Osteocyte (in vitro differentiated cells): Measurements from ENCODE around the gene CYP27B1. TPM values are rescaled to one million over a fixed set of nuclear protein-coding genes. Genes with fewer than 3 reads are reported as not detected.
A peak's percentile ranks its signal among the peaks of the same experiment; 100 is the strongest.
"Not testable (repeated sequence)": the region's sequence is repeated elsewhere in the genome, so short reads cannot be mapped to it uniquely, and the experiment has no call there.

ENCODE experiments used
- DNase-seq: peaks from one replicate; pipeline ENCODE4 v3.0.0; 2021; ENCODE audit warnings: mixed read lengths; ENCODE audit not compliant: unreplicated experiment; ENCODE audit errors: extremely low spot score
- H3K27ac Mint-ChIP-seq: one replicate; pipeline ENCODE4 v1.8.0; 2021; ENCODE audit warnings: mild to moderate bottlenecking, mixed read lengths; ENCODE audit not compliant: unreplicated experiment
- H3K27me3 Mint-ChIP-seq: one replicate; pipeline ENCODE4 v1.8.0; 2021; ENCODE audit warnings: mixed read lengths; ENCODE audit not compliant: unreplicated experiment
- H3K36me3 Mint-ChIP-seq: one replicate; pipeline ENCODE4 v1.8.0; 2021; ENCODE audit warnings: mixed read lengths; ENCODE audit not compliant: unreplicated experiment
- H3K4me1 Mint-ChIP-seq: one replicate; pipeline ENCODE4 v1.8.0; 2021; ENCODE audit warnings: mixed read lengths; ENCODE audit not compliant: unreplicated experiment
- H3K4me3 Mint-ChIP-seq: one replicate; pipeline ENCODE4 v1.8.0; 2021; ENCODE audit warnings: mild to moderate bottlenecking, moderate library complexity, mixed read lengths; ENCODE audit not compliant: unreplicated experiment
- H3K9me3 Mint-ChIP-seq: one replicate; pipeline ENCODE4 v1.8.0; 2021; ENCODE audit warnings: mixed read lengths; ENCODE audit not compliant: unreplicated experiment
- CTCF ChIP-seq: fragments of 200-600 bp; sonication (generic); IDR thresholded peaks from 2 replicates; pipeline ENCODE4 v1.5.0; 2021; ENCODE audit warnings: antibody characterized with exemption, mild to moderate bottlenecking, moderate library complexity
- microRNA-seq: library from miRNA; unstranded; fragments of <30 nt; microRNA quantifications from one replicate; pipeline ENCODE4 v1.1.0, GENCODE V29; 2020; ENCODE audit not compliant: unreplicated experiment
- total RNA-seq: library from RNA; stranded (reverse); gene quantifications from 2 replicates; pipeline ENCODE4 v1.2.1, GENCODE V29; 2021

Gene CYP27B1
- total RNA-seq, 1 donor from 2014 or later: 1.7 TPM

DNA sequence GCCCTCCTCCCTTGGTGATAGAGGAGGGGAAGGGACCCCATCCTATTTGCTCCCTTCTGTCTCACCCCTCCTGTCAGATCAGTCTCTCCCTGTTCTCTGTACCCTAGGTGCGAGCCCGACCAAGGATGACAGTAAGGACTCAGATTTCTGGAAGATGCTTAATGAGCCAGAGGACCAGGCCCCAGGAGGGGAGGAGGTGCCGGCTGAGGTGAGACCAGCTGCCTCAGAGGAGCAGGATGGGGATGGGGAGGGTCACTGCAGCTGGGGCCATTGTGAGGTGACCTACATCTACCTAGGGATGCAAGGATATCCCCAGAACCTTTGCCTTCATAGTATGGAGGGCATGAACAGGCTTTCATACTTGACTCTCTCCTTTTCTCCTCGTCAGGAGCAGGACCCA is 50.6 kb downstream of the CYP27B1 start:
- no peak overlapping the region for H3K4me3 Mint-ChIP-seq
- H3K36me3 Mint-ChIP-seq: peaks cover 34% of the 10 kb centered on the region
- no peak for TF ChIP-seq CTCF
- no peaks in the 10 kb centered on the region for H3K27me3 Mint-ChIP-seq
- no peak overlapping the region for H3K27ac Mint-ChIP-seq
- peaks cover 6% of the 10 kb centered on the region for H3K9me3 Mint-ChIP-seq
- H3K4me1 Mint-ChIP-seq: no peaks in the 10 kb centered on the region
- peak; percentile 59 for DNase-seq

- peak; percentile 66 for DNase-seq
- Mint-ChIP-seq H3K36me3 (peaks cover 36% of the 10 kb centered on the region), H3K4me1 (no peaks in the 10 kb centered on the region), H3K9me3 (peaks cover 6% of the 10 kb centered on the region), H3K27ac (no peak overlapping the region), H3K4me3 (no peak overlapping the region), H3K27me3 (no peaks in the 10 kb centered on the region)
- TF ChIP-seq CTCF: no peak
Measured at GRCh38 chr12:57715786-57716185, 51.1 kb downstream of the CYP27B1 start.

GRCh38 chr12:57715036-57715748 is 51.7 kb downstream of the CYP27B1 start:
- H3K36me3 Mint-ChIP-seq: peaks cover 36% of the 10 kb centered on the region
- H3K27me3 Mint-ChIP-seq, H3K4me1 Mint-ChIP-seq, H3K27ac Mint-ChIP-seq, H3K4me3 Mint-ChIP-seq, H3K9me3 Mint-ChIP-seq: not testable (repeated sequence)
- peak; percentile 53 for DNase-seq

DNA sequence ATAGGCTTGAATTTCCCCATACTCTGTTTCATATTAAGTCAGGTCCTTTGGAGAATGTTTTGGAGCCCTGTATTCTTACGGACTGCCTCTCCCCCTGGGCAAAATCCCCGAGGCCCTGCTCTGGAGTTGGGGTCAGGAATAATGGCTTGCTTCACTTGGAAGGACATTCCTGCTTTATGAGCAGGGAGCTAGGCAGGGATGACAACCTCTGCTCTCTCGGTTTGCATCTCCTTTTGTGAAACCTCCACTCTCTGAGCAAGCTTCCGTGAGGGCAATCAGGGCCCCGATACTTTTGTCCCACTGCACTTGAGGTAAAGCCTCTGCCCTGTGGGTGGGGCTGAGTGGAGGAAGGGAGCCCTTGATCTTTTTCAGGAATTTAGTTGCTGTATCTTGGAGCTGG is 53.7 kb downstream of the CYP27B1 start:
- Mint-ChIP-seq H3K36me3 (peaks cover 26% of the 10 kb centered on the region), H3K4me1 (no peaks in the 10 kb centered on the region), H3K27me3 (no peaks in the 10 kb centered on the region), H3K27ac (no peak overlapping the region), H3K9me3 (peaks cover 6% of the 10 kb centered on the region), H3K4me3 (no peak overlapping the region)
- no peak for TF ChIP-seq CTCF
- peak; percentile 65 for DNase-seq

- Mint-ChIP-seq H3K4me3 (no peak overlapping the region), H3K36me3 (peaks cover 23% of the 10 kb centered on the region), H3K27ac (no peak overlapping the region), H3K9me3 (peaks cover 6% of the 10 kb centered on the region), H3K27me3 (no peaks in the 10 kb centered on the region), H3K4me1 (no peaks in the 10 kb centered on the region)
- DNase-seq: peak; percentile 19
- TF ChIP-seq CTCF: no peak
Measured at GRCh38 chr12:57712701-57713100, 54.2 kb downstream of the CYP27B1 start.

Small RNA genes within 50 kb of the gene (microRNA-seq; reads per million reads assigned to microRNA genes)
- not detected for gene MIR6759

Other genes with a start within 250 kb of the CYP27B1 start
- 89.9 and 95.7 TPM in 2 replicates for gene DDIT3, start 246.6 kb downstream of the CYP27B1 start, total RNA-seq
- 104 and 105 TPM in 2 replicates for gene MBD6, start 244.3 kb downstream of the CYP27B1 start, total RNA-seq
- gene DCTN2, start 219.9 kb downstream of the CYP27B1 start, total RNA-seq: 149 and 155 TPM in 2 replicates
- gene KIF5A, start 217.0 kb downstream of the CYP27B1 start, total RNA-seq: 0.43 and 0.73 TPM in 2 replicates
- gene PIP4K2C, start 175.9 kb downstream of the CYP27B1 start, total RNA-seq: 30.4 and 34.9 TPM in 2 replicates
- 26.5 and 29.9 TPM in 2 replicates for gene DTX3, start 162.3 kb downstream of the CYP27B1 start, total RNA-seq
- 25.8 and 27.6 TPM in 2 replicates for gene ARHGEF25, start 155.6 kb downstream of the CYP27B1 start, total RNA-seq
- 5.6 and 6.9 TPM in 2 replicates for gene B4GALNT1, start 133.9 kb downstream of the CYP27B1 start, total RNA-seq
- gene OS9, start 72.9 kb downstream of the CYP27B1 start, total RNA-seq: 338 and 363 TPM in 2 replicates
- 2.4 and 2.6 TPM in 2 replicates for gene AGAP2, start 28.3 kb downstream of the CYP27B1 start, total RNA-seq
- 36.2 and 37.4 TPM in 2 replicates for gene TSPAN31, start 22.0 kb downstream of the CYP27B1 start, total RNA-seq
- gene CDK4, start 14.8 kb downstream of the CYP27B1 start, total RNA-seq: 137 and 142 TPM in 2 replicates
- gene MARCHF9, start 12.0 kb downstream of the CYP27B1 start, total RNA-seq: 19.2 and 21.1 TPM in 2 replicates
- 22.3 and 23.9 TPM in 2 replicates for gene METTL1, start 5.0 kb upstream of the CYP27B1 start, total RNA-seq
- 9.8 and 11.8 TPM in 2 replicates for gene EEF1AKMT3, start 5.5 kb upstream of the CYP27B1 start, total RNA-seq
- gene TSFM, start 15.7 kb upstream of the CYP27B1 start, total RNA-seq: 23.6 and 28.5 TPM in 2 replicates
- 4.7 and 6.0 TPM in 2 replicates for gene AVIL, start 51.7 kb upstream of the CYP27B1 start, total RNA-seq
- 171 and 179 TPM in 2 replicates for gene CTDSP2, start 79.7 kb upstream of the CYP27B1 start, total RNA-seq
- 2.6 and 3.2 TPM in 2 replicates for gene ATP23, start 174.5 kb upstream of the CYP27B1 start, total RNA-seq